Fibroblast of lung (primary cell): Measurements from ENCODE around the gene MTOR.

Experiments used
- CTCF ChIP-seq, 2 donors: IDR thresholded peaks in 1 of 2; conservative IDR thresholded peaks in 1 of 2; 1 replicate in 1 of 2; 2 replicates in 1 of 2; pipeline ENCODE4 v1.5.1; 2011 to 2012; ENCODE audit warnings: low read length in 2 of 2, control low read depth in 1 of 2, inconsistent platforms in 1 of 2, low read depth in 1 of 2, mild to moderate bottlenecking in 1 of 2
- EZH2 ChIP-seq: IDR thresholded peaks from 2 replicates; pipeline ENCODE4 v1.5.1; 2012; ENCODE audit warnings: low read length, control low read depth, mild to moderate bottlenecking; ENCODE audit errors: missing control alignments

GRCh38 chr1:11131816-11132215, 130.5 kb downstream of the MTOR start:
- TF ChIP-seq CTCF (conservative IDR thresholded peaks at IDR 0.05 in 1 of 2, IDR thresholded peaks at IDR 0.05 in 1 of 2; ENCODE audit: low read depth in 1 of 2, low read length in 2 of 2) (no peak), EZH2 (no peak)
